ENCODE measurements around the gene NXNL1.

DNA sequence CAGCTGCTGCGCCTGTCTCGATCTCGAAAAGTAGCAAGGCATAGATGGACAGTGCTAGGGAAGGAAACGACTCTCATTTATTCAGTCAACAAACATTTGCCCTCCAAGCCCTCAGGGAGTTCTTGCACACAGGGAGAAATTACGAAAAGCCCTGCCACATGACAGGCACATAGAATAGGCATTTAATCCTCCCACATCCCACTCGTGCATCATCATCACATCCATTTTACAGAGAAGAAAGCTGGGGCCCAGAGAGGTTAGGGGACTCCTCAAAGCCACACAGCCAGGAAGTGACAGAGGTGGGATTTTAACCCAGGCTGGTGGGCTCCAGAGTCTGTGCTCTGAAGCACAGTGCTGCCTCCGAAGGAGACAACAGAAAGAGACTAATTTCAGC, 23.9 kb downstream of the NXNL1 start:
- TF ChIP-seq MXI1 (IDR thresholded peaks at IDR 0.05; ENCODE audit: borderline replicate concordance, low read depth, low read length): no peak
- TF ChIP-seq RAD21 (IDR thresholded peaks at IDR 0.05; ENCODE audit: low read length): no peak

Data from IMR-90 (cell line).